ACC112 (cell line): ENCODE results near the gene STAT4.
A peak's percentile ranks its signal among the peaks of the same experiment; 100 is the strongest.

Experiments used
- H2AFZ ChIP-seq: fragments of 200-600 bp; sonication (generic); one replicate; pipeline ENCODE4 v1.6.0; 2017; ENCODE audit warnings: antibody characterized with exemption, low read length; ENCODE audit not compliant: unreplicated experiment
- H3K27ac ChIP-seq: fragments of 200-600 bp; sonication (generic); 2 replicates; pipeline ENCODE4 v1.5.1; 2014; ENCODE audit warnings: low read depth, mild to moderate bottlenecking, antibody characterized with exemption, low read length, moderate library complexity
- H3K27me3 ChIP-seq: fragments of 200-600 bp; sonication (generic); 2 replicates; pipeline ENCODE4 v1.6.1; 2014; ENCODE audit warnings: mild to moderate bottlenecking, antibody characterized with exemption, low read length, moderate library complexity, mixed read lengths; ENCODE audit not compliant: insufficient read depth
- H3K36me3 ChIP-seq: fragments of 200-600 bp; sonication (generic); 2 replicates; pipeline ENCODE4 v1.6.1; 2016; ENCODE audit warnings: mild to moderate bottlenecking, antibody characterized with exemption, low read length, moderate library complexity, mixed read lengths; ENCODE audit not compliant: insufficient read depth
- H3K4me1 ChIP-seq: fragments of 200-600 bp; sonication (generic); one replicate; pipeline ENCODE4 v1.6.1; 2016; ENCODE audit warnings: low read length, mixed read lengths; ENCODE audit not compliant: insufficient read depth, unreplicated experiment, control insufficient read depth
- H3K4me3 ChIP-seq: fragments of 200-600 bp; sonication (generic); 2 replicates; pipeline ENCODE4 v1.5.1; 2014; ENCODE audit warnings: mild to moderate bottlenecking, low read depth, low read length
- H3K79me2 ChIP-seq: fragments of 200-600 bp; sonication (generic); one replicate; pipeline ENCODE4 v1.6.0; 2016; ENCODE audit warnings: low read length; ENCODE audit not compliant: control insufficient read depth, unreplicated experiment, insufficient read depth

STAT4 gene

DNA sequence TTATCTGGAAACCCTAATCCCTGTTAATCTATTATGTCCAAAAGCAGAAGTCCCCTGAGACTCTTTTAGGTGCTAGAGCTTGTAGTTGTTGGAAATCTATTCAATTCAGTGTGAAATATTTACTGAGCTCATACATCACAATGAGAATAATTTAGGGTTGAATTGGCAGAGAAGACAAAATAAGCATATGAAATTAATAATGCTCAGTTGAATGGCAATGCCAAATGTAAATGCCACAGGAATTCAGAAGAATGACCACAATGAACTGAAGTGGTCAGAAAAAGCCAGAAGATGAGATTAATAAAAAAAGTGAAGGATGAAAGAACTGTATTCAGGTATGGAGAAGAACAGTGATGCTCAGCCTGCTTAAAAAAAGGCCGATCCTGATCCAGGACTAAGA, 8.0 kb upstream of the STAT4 start:
- Histone ChIP-seq H3K36me3 (no peaks in the 10 kb centered on the region), H3K79me2 (no peaks in the 10 kb centered on the region), H3K27me3 (no peaks in the 10 kb centered on the region), H3K27ac (no peak overlapping the region), H3K4me1 (peaks cover 7% of the 10 kb centered on the region), H2AFZ (no peak overlapping the region), H3K4me3 (no peak overlapping the region)

DNA sequence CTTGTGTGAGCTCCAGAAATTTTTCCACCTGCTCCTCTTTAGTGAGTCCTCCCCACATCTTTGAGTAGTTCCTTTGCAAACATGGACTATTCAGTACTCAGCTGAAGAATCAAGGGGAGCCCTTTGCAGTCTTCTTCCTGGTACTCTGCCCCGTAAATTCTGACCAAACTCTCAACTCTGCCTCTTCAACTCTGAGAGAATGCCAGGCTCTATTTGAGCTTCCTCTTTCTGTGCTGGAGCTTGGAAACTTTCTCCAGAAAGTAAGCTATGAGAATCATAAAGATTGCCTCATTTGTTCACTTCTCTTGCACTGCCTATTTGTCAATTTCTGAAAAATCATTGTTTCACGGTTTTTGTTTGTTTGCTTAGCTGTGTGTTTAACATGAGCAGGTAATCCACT, 7.4 kb upstream of the STAT4 start:
- H3K36me3 ChIP-seq, result no peaks in the 10 kb centered on the region
- H3K79me2 ChIP-seq, result no peaks in the 10 kb centered on the region
- H2AFZ ChIP-seq, result no peak overlapping the region

DNA sequence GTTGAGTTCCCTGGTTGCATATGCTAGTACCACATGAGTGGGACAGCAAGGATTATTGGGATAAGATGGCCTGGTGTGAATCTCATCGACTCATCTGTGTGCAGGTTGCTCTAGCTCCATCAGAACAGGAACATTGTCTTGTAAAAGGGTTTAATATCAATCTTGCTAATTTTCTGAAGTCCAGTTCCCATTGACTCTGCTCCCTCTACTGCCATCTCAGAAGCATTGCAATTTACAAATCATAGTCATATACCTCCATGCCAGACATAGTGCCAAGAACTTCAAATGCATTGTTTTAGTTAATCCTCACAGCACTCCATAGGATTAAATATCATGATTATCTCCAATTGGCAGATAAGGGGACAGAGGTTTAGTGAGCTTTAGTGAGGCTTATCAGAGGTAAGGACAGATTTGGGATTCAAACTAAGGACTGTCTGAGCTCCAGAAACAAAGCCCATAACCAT, 4.8 kb upstream of the STAT4 start:
- Histone ChIP-seq H3K27ac (no peak overlapping the region), H3K4me1 (peaks cover 16% of the 10 kb centered on the region), H3K27me3 (no peaks in the 10 kb centered on the region), H3K79me2 (no peaks in the 10 kb centered on the region), H3K36me3 (no peaks in the 10 kb centered on the region), H3K4me3 (no peak overlapping the region), H2AFZ (peak overlapping the region; percentile 43)

More for the DNA sequence above, 7.4 kb upstream of the STAT4 start:
- H3K4me1 ChIP-seq, result peaks cover 11% of the 10 kb centered on the region
- no peak overlapping the region for H3K4me3 ChIP-seq
- no peak overlapping the region for H3K27ac ChIP-seq
- H3K27me3 ChIP-seq, result no peaks in the 10 kb centered on the region

DNA sequence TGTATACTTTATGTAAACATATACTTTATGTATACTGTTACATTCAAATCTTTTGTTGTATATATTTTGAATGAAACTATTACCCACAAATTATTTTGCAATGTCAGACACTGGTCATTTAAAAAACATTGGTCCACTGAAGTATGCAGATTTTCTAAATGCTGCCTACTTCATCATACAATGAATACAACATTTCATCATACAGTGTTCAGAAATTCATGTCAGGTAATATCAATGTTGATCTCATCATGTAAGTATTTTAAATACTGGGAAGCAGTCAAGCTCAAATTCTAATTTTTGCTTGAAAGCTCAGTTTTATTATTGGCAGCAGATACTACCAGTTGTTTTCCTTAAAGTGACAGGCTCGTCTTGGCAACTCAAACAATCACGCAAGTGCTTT, 2.9 kb upstream of the STAT4 start:
- Histone ChIP-seq H3K27ac (no peak overlapping the region), H3K4me1 (peaks cover 17% of the 10 kb centered on the region)

DNA sequence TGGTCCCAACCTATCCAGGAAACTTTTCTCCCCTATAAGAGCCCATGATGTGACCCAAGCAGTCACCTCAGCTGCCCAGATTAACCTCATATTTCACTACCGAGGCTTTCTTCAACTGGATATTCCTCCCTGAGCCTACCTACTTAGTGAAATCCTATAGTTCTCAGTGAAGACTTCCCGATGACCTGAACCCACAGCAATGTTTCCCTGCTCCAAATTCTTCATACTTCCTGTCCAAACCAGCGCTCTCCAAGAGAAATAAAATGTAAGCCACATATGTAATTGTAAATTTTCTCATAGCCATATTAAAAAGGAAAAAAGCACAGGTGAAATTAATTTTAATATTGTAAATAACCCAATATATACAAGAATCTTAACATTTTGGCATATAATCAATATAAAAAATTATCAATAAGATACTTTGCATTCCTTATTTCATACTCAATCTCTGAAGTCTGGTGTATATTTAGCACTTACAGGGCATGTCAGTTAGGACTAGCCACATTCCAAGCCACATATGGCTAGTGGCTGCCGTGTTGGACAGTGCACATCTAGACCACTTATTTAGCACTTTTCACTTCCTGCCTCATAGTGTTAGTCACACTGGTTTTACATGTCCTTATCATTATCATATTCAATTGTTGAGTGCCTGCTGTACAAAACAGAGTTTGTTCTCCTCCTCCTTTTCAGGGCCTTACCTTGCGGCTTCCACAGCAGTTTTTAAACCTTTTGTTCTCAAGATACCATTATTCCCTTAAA, 1.9 kb upstream of the STAT4 start:
- Histone ChIP-seq H3K36me3 (no peaks in the 10 kb centered on the region), H3K27me3 (no peaks in the 10 kb centered on the region)

More for the DNA sequence above, 2.9 kb upstream of the STAT4 start:
- Histone ChIP-seq H2AFZ (no peak overlapping the region), H3K36me3 (no peaks in the 10 kb centered on the region), H3K27me3 (no peaks in the 10 kb centered on the region), H3K4me3 (no peak overlapping the region), H3K79me2 (no peaks in the 10 kb centered on the region)

DNA sequence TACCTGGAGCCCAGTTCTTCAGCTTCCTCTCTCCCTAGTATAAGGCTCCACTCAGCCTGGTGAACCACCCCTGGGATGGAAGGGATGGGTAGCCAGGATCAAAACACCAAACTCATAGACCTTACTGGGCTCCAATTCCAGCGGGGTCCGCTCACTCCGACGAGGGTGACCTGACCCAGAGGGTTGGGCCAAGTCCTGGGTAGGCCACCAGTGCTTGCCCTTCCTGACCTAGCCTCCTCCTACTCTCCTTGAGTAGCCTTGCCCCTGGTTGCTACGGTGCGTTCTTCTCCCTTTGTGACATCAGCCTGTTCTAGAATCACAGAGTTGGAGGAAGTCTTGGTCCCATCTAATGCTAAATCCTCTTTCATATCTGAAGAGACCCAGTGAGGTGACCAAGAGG, 537 bp upstream of the STAT4 start:
- Histone ChIP-seq H3K36me3 (no peaks in the 10 kb centered on the region), H3K27me3 (no peaks in the 10 kb centered on the region), H2AFZ (no peak overlapping the region), H3K27ac (no peak overlapping the region), H3K4me1 (peaks cover 14% of the 10 kb centered on the region), H3K4me3 (no peak overlapping the region), H3K79me2 (no peaks in the 10 kb centered on the region)

More for the DNA sequence above, 1.9 kb upstream of the STAT4 start:
- H3K4me1 ChIP-seq, result peaks cover 14% of the 10 kb centered on the region
- no peak overlapping the region for H2AFZ ChIP-seq
- no peak overlapping the region for H3K4me3 ChIP-seq
- no peak overlapping the region for H3K27ac ChIP-seq
- H3K79me2 ChIP-seq, result no peaks in the 10 kb centered on the region

DNA sequence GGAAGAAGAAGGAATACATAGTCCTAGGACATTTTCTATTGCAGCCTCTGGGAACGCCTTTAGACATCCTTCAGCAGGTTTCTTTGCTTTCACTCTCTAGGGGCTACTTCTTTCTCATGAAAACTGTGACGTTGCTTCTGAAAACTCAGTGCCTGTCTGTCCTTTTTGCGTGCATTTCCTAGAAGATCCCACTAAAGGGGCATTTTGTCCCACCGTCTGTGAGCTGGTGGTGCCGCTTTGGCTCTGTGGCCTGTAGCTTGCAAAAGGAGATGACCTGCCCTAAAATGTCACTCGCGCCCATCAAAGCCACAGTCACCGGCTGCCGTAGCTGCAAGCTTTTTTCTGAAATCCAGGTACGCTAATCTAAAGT, 579 bp downstream of the STAT4 start:
- Histone ChIP-seq H3K36me3 (no peaks in the 10 kb centered on the region), H3K27me3 (no peaks in the 10 kb centered on the region), H3K27ac (no peak overlapping the region), H2AFZ (peak overlapping the region; percentile 99), H3K4me3 (peak overlapping the region; percentile 82), H3K79me2 (no peaks in the 10 kb centered on the region), H3K4me1 (peaks cover 14% of the 10 kb centered on the region)

DNA sequence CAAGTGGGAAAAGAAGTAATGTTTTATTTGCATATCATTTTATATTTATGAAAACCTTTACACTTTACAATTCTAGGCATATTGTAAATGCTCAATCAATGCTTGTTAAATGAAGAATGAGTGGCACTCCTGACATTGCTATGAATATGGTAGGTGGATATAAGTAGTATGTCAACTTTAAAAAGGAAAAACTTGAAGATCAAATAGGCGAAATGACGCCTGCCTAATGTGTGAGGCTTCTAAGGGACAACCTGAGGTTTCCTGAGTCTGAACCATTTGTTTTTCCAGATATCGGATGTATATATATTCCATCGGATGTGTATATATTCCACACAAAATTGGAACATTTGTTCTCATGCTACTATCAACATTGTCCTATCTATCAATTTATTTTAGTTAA, 1.4 kb downstream of the STAT4 start:
- no peak overlapping the region for H3K4me3 ChIP-seq
- no peak overlapping the region for H3K27ac ChIP-seq
- H3K4me1 ChIP-seq, result peaks cover 14% of the 10 kb centered on the region
- no peaks in the 10 kb centered on the region for H3K36me3 ChIP-seq
- no peaks in the 10 kb centered on the region for H3K27me3 ChIP-seq
- no peak overlapping the region for H2AFZ ChIP-seq
- no peaks in the 10 kb centered on the region for H3K79me2 ChIP-seq

DNA sequence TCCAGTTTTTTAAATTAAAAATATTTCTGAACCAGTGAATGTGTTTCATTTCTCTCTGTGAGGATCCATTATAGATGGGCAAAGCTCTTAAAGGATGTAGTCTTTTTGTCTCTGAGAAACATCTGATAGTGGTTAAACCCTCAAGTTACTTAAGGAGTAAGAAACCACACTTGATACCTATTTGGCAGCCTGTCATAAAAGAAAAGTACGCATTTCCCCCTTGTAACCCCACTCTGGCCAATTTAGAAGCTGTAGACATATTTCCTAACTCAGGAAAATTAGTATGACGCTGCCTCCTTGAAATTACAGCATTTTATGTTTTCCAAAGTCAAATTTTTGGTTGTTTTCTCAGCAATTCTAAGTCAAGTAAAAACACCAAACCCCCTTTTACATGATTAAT, 2.0 kb downstream of the STAT4 start:
- Histone ChIP-seq H2AFZ (no peak overlapping the region), H3K4me3 (no peak overlapping the region), H3K79me2 (no peaks in the 10 kb centered on the region), H3K27me3 (no peaks in the 10 kb centered on the region), H3K36me3 (no peaks in the 10 kb centered on the region), H3K27ac (no peak overlapping the region), H3K4me1 (peaks cover 14% of the 10 kb centered on the region)

DNA sequence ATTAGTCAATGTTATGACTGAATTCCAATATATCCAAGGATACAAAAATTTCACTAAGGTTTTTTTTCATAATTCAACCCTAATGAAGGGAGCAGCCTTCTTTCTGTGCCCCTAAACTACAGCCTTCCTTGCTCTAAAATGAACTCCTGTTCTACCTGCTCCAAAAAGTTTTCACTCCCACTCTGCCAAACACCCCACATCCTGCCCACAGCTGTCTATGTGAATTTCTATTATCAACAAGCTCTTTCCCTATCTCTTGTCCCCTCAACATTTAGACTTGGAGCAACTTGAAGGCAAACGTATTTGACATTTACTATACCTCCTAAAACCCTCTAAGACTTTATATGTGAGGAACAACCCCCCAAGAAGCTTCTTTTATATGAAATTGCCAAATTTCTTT, 2.5 kb downstream of the STAT4 start:
- Histone ChIP-seq H3K36me3 (no peaks in the 10 kb centered on the region), H3K27ac (no peak overlapping the region), H2AFZ (no peak overlapping the region), H3K79me2 (no peaks in the 10 kb centered on the region), H3K27me3 (no peaks in the 10 kb centered on the region), H3K4me3 (no peak overlapping the region), H3K4me1 (peaks cover 10% of the 10 kb centered on the region)

DNA sequence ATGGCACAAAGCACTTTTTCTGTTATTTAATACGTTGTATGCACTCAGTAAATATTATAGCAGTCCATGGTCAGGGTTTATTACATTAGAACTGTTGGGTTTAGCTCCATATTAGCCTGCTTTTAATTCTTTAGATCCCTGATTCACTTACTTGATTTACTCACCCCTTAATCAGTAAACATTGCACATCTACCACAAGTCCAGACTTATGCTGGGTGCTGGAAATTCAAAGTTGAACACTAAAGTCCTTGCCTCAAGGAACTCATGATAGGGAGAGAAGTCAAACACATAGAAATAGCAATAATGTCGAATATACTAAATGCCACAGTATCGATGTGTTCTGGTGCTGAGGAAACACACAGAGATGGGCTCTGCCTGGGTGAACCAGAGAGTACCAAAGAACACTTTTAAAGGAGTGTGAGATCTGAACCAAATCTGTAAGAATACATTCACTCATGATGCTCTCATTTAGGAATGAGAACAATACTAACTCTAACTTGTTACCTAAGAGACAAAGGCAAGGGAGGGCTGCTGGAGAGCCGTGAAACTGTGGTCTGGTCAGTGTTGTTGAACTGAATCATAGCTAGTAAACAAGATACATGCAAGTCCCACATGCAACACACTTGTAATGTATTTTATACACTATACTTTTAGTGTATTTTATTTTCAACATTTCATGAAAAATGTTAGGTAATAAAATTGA, 4.9 kb downstream of the STAT4 start:
- Histone ChIP-seq H2AFZ (no peak overlapping the region), H3K79me2 (no peaks in the 10 kb centered on the region), H3K4me3 (no peak overlapping the region), H3K4me1 (peaks cover 4% of the 10 kb centered on the region), H3K36me3 (no peaks in the 10 kb centered on the region), H3K27ac (no peak overlapping the region), H3K27me3 (no peaks in the 10 kb centered on the region)
